ENCODE data around the gene TOB1.

The TOB1 gene

GRCh38 chr17:50818921-50819657 lies 47.1 kb downstream of the TOB1 start:
- no peak for DNase-seq (ENCODE audit: low spot score)
- no peak for TF ChIP-seq CTCF (IDR thresholded peaks at IDR 0.05; ENCODE audit: extremely low read depth, insufficient read depth, missing control alignments)
- in situ Hi-C loops (cut with MboI; ENCODE audit: low pct_unique_long_range_greater_than_20kb, low sequenced_read_pairs, unreplicated experiment): no loop called here

GRCh38 chr17:50818261-50818660 lies 47.9 kb downstream of the TOB1 start:
- in situ Hi-C loops (cut with MboI; ENCODE audit: low pct_unique_long_range_greater_than_20kb, low sequenced_read_pairs, unreplicated experiment): no loop called here
- DNase-seq (ENCODE audit: low spot score): no peak
- no peak for TF ChIP-seq CTCF (IDR thresholded peaks at IDR 0.05; ENCODE audit: extremely low read depth, insufficient read depth, missing control alignments)

- in situ Hi-C loops (cut with MboI; ENCODE audit: low pct_unique_long_range_greater_than_20kb, low sequenced_read_pairs, unreplicated experiment): no loop called here
- DNase-seq (ENCODE audit: low spot score): no peak
- no peak for TF ChIP-seq CTCF (IDR thresholded peaks at IDR 0.05; ENCODE audit: extremely low read depth, insufficient read depth, missing control alignments)
Measured at GRCh38 chr17:50817838-50818237, 48.3 kb downstream of the TOB1 start.

GRCh38 chr17:50816771-50817751 lies 49.1 kb downstream of the TOB1 start:
- peak; percentile 82 for TF ChIP-seq CTCF (IDR thresholded peaks at IDR 0.05; ENCODE audit: extremely low read depth, insufficient read depth, missing control alignments)
- in situ Hi-C loops (cut with MboI; ENCODE audit: low pct_unique_long_range_greater_than_20kb, low sequenced_read_pairs, unreplicated experiment): no loop called here
- no peak for DNase-seq (ENCODE audit: low spot score)

- in situ Hi-C loops (cut with MboI; ENCODE audit: low pct_unique_long_range_greater_than_20kb, low sequenced_read_pairs, unreplicated experiment): no loop called here
- no peak for TF ChIP-seq CTCF (IDR thresholded peaks at IDR 0.05; ENCODE audit: extremely low read depth, insufficient read depth, missing control alignments)
- no peak for DNase-seq (ENCODE audit: low spot score)
Measured at GRCh38 chr17:50816271-50816670, 49.9 kb downstream of the TOB1 start.

GRCh38 chr17:50815400-50815799 lies 50.8 kb downstream of the TOB1 start:
- no peak for TF ChIP-seq CTCF (IDR thresholded peaks at IDR 0.05; ENCODE audit: extremely low read depth, insufficient read depth, missing control alignments)
- in situ Hi-C loops (cut with MboI; ENCODE audit: low pct_unique_long_range_greater_than_20kb, low sequenced_read_pairs, unreplicated experiment): no loop called here
- DNase-seq (ENCODE audit: low spot score): no peak
